IMR-90 (cell line): Measurements from ENCODE around the gene OTUB2.

Experiments used
- BHLHE40 ChIP-seq: fragments of 150-350 bp; IDR thresholded peaks from 2 replicates; pipeline ENCODE4 v1.6.1; 2016; ENCODE audit warnings: mild to moderate bottlenecking, low read depth, low read length
- CEBPB ChIP-seq: IDR thresholded peaks from 2 replicates; pipeline ENCODE4 v1.6.1; 2012; ENCODE audit warnings: low read depth, low read length, improper control_type of control experiment
- FOS ChIP-seq: fragments of 150-350 bp; IDR thresholded peaks from 2 replicates; pipeline ENCODE4 v1.6.1; 2016; ENCODE audit warnings: low read depth, low read length
- MAFK ChIP-seq: IDR thresholded peaks from 2 replicates; pipeline ENCODE4 v1.6.1; 2012; ENCODE audit warnings: low read depth, low read length, improper control_type of control experiment
- MAZ ChIP-seq: IDR thresholded peaks from 2 replicates; pipeline ENCODE4 v1.6.1; 2012; ENCODE audit warnings: low read depth, mild to moderate bottlenecking, low read length, improper control_type of control experiment, moderate library complexity, borderline replicate concordance
- MXI1 ChIP-seq: IDR thresholded peaks from 2 replicates; pipeline ENCODE4 v1.6.1; 2012; ENCODE audit warnings: low read depth, mild to moderate bottlenecking, low read length, moderate library complexity, borderline replicate concordance
- NFE2L2 ChIP-seq: fragments of 150-350 bp; IDR thresholded peaks from 2 replicates; pipeline ENCODE4 v1.6.1; 2016; ENCODE audit warnings: low read depth, mild to moderate bottlenecking, low read length
- POLR2A ChIP-seq: IDR thresholded peaks from 2 replicates; pipeline ENCODE4 v1.6.1; 2012; ENCODE audit warnings: mild to moderate bottlenecking, low read depth, low read length
- RAD21 ChIP-seq: IDR thresholded peaks from 2 replicates; pipeline ENCODE4 v1.6.1; 2012; ENCODE audit warnings: low read length, improper control_type of control experiment
- RCOR1 ChIP-seq: IDR thresholded peaks from 2 replicates; pipeline ENCODE4 v1.6.1; 2012; ENCODE audit warnings: mild to moderate bottlenecking, low read length, improper control_type of control experiment; ENCODE audit not compliant: insufficient replicate concordance
- RFX5 ChIP-seq: IDR thresholded peaks from 2 replicates; pipeline ENCODE4 v1.8.0; 2012; ENCODE audit warnings: low read depth, mild to moderate bottlenecking, low read length, moderate library complexity
- TF ChIP-seq, protein P1 (sequence below): conservative IDR thresholded peaks from 2 replicates; pipeline ENCODE4 v1.5.1; 2012; ENCODE audit warnings: mild to moderate bottlenecking, low read depth, low read length, improper control_type of control experiment
- TF ChIP-seq, protein P2 (sequence below): fragments of 150-350 bp; IDR thresholded peaks from 2 replicates; pipeline ENCODE4 v1.6.1; 2017; ENCODE audit warnings: mild to moderate bottlenecking, antibody characterized with exemption, low read length, low read depth

DNA sequence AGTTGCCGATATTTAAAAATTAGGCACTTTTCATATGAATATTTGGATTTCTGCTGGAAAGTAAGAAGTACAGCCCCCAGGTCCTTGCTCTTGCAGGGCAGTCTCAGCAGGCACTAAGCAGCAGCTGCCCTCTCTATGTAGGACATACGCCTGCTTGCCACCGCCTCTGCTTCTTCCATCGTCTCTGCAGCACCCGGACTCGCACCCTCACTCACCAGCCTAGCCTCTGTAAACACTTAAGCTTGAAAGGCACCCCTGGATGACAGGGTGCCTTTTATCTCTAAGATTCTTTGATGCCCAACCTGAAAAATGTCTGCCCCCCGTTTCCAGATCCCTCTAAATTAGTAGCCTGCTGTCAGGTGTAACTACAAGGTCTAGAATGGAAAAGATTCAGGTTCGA is 19.0 kb downstream of the OTUB2 start:
- no peak for TF ChIP-seq CEBPB
- TF ChIP-seq, protein P1, sequence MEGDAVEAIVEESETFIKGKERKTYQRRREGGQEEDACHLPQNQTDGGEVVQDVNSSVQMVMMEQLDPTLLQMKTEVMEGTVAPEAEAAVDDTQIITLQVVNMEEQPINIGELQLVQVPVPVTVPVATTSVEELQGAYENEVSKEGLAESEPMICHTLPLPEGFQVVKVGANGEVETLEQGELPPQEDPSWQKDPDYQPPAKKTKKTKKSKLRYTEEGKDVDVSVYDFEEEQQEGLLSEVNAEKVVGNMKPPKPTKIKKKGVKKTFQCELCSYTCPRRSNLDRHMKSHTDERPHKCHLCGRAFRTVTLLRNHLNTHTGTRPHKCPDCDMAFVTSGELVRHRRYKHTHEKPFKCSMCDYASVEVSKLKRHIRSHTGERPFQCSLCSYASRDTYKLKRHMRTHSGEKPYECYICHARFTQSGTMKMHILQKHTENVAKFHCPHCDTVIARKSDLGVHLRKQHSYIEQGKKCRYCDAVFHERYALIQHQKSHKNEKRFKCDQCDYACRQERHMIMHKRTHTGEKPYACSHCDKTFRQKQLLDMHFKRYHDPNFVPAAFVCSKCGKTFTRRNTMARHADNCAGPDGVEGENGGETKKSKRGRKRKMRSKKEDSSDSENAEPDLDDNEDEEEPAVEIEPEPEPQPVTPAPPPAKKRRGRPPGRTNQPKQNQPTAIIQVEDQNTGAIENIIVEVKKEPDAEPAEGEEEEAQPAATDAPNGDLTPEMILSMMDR, result no peak
- no peak for TF ChIP-seq POLR2A
- TF ChIP-seq RAD21, result no peak
- TF ChIP-seq RCOR1, result no peak
- TF ChIP-seq, protein P2, sequence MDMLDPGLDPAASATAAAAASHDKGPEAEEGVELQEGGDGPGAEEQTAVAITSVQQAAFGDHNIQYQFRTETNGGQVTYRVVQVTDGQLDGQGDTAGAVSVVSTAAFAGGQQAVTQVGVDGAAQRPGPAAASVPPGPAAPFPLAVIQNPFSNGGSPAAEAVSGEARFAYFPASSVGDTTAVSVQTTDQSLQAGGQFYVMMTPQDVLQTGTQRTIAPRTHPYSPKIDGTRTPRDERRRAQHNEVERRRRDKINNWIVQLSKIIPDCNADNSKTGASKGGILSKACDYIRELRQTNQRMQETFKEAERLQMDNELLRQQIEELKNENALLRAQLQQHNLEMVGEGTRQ, result no peak
- TF ChIP-seq RFX5, result no peak
- no peak for TF ChIP-seq BHLHE40
- TF ChIP-seq MAZ, result no peak
- TF ChIP-seq MXI1, result no peak
- TF ChIP-seq NFE2L2, result no peak
- TF ChIP-seq MAFK, result no peak
- no peak for TF ChIP-seq FOS
